IPS-11a (cell line): ENCODE results near the gene MMP24OS.

ENCODE experiments used
- H3K4me3 ChIP-seq: one replicate; pipeline ENCODE4 v1.5.1; 2013; ENCODE audit warnings: low read depth, low read length, control low read depth

Gene MMP24OS

GRCh38 chr20:35306931-35307517 is 29.1 kb upstream of the MMP24OS start:
- H3K4me3 ChIP-seq = no peak overlapping the region

- H3K4me3 ChIP-seq = no peak overlapping the region
Measured at GRCh38 chr20:35305682-35306556, 28.0 kb upstream of the MMP24OS start.

GRCh38 chr20:35304956-35305355 is 27.0 kb upstream of the MMP24OS start:
- no peak overlapping the region for H3K4me3 ChIP-seq

- H3K4me3 ChIP-seq = no peak overlapping the region
Measured at GRCh38 chr20:35303735-35304491, 26.0 kb upstream of the MMP24OS start.

GRCh38 chr20:35303382-35303734 is 25.4 kb upstream of the MMP24OS start:
- H3K4me3 ChIP-seq = no peak overlapping the region

DNA sequence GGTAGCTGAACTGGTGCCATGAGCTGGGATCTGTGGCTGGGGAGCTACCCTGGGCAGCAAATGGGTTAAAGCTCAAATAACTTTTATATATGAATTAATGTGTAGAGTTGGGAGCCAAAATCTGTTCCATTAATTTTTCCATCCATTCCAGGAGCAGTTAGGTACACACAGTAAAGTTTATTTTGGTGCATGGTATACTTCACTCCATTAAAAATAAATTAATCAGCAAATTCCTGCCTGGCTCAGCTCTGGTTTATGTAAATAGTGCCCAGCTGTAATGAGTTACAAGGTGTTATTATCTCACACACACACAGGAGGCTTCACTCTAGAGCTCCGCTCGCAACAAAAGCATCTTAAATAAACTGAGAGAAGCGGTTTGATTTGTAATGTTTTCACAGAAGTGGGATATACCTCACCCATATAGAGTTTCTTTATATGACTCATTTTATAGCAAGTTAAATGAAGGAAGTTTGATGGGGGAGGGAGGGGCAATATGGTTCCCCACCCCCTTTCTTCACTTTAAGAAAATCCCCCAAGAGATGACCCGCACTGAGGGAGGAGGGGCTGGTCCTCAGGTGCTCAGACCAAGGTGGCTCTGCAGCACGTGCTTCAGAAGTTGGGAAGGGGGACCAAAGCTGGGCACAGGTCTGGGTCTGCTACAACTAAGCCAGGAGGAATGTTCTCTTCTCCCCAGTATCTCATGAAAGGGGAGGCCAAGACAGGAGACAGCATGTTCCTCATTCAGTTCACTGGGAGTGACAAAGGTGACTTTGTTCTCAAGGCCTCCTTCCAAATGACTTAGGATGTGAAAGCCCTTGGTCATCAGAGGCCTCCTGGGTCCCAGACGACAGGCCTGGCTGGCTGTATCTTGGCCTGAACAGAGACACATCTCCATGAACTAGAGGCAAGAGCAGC is 24.8 kb upstream of the MMP24OS start:
- no peak overlapping the region for H3K4me3 ChIP-seq

DNA sequence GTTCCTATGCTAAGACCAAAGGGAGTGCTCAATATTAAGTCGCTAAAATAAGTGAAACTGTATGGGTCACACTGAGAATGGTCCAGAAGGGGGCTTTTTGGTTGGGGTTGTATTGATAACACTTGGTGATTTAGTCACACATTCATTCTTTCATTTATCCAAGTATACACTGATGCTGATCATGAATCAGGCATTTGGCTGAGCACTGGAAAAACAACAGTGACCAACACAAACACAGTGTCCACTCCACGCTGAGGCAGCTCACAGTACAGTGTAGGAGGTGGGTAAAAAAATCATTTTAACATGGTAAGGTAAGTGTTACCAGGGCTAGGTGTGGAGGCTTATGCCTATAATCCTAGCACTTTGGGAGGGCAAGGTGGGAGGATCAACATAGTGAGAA is 23.5 kb upstream of the MMP24OS start:
- no peak overlapping the region for H3K4me3 ChIP-seq

- H3K4me3 ChIP-seq = no peak overlapping the region
Measured at GRCh38 chr20:35300469-35301262, 22.7 kb upstream of the MMP24OS start.

GRCh38 chr20:35299780-35300179 is 21.9 kb upstream of the MMP24OS start:
- no peak overlapping the region for H3K4me3 ChIP-seq

DNA sequence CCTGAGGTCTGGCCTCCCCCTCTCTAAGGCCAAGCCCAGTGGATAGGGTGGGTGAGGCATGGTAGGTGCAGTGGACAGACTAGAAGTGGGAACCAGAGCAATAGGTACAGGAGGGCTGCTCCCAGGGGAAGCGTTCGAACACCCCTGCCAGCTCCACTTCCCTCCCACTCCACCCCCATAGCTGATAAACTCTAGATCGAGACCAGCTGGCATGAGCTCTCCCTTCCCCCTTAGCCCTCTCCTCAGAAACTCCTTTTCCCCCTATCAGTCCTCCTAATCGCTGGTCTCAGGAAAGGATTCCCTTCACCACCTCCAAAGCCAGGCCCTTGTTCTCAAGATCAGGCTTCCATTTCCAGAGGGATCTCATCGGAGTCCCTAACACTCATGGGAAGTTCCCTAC is 20.3 kb upstream of the MMP24OS start:
- no peak overlapping the region for H3K4me3 ChIP-seq

GRCh38 chr20:35297740-35298139 is 19.8 kb upstream of the MMP24OS start:
- no peak overlapping the region for H3K4me3 ChIP-seq

DNA sequence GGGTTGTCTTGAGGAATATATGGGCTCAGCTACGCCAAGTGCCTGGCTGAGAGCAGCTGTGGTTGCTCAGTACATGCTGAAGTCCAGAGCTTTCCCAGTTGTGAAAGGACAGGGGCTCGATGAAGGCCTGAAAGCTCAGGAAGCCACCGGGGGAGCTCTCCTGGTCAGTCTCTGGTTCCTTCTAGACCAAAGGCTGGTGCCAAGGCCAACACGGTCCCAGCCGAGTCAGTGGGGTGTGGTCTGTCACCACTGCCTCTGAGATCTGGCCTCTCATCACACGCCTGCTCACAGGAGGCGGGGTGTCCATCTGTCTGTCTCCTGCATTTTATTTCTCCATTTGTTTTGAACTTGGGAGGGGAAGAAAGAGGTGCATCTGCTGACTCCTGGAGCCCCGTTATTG is 19.2 kb upstream of the MMP24OS start:
- no peak overlapping the region for H3K4me3 ChIP-seq

GRCh38 chr20:35296101-35296554 is 18.2 kb upstream of the MMP24OS start:
- H3K4me3 ChIP-seq = no peak overlapping the region

DNA sequence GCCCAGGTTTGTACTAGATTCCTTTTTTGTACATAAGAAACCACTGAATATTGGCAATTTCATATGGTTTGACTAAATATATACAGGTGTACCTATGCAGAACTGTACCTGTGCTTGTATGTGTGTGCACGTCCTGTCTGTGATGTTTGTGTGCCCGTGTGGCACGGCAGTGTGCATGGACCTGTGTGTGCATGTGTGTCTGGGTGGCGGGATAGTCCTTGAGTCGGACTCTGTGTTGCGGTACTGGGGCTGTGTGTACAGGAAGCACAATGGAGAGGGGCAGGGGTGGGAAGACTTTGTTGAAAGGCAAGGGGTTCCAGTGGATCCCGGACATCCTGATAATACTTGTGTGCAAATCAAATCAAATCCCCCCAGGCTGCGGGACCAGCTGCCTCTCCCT is 17.8 kb upstream of the MMP24OS start:
- H3K4me3 ChIP-seq = no peak overlapping the region

DNA sequence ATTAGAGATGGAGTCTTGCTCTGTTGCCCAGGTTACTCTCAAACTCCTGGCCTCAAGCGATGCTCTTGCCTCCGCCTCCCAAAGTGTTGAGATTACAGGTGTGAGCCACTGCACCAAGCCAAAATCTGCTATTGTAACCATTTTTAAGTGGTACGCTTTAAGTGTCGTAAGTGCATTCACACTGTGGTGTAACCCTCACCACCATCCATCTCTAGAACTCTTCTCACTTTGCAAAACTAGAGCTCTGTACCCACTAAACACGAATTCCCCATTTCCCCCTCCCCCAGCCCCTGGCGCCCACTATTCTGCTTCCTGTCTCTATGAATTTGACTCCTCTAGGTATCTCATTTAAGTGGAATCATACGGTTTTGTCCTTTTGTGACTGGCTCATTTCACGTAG is 17.1 kb upstream of the MMP24OS start:
- H3K4me3 ChIP-seq = no peak overlapping the region

GRCh38 chr20:35294293-35294685 is 16.4 kb upstream of the MMP24OS start:
- H3K4me3 ChIP-seq = no peak overlapping the region

DNA sequence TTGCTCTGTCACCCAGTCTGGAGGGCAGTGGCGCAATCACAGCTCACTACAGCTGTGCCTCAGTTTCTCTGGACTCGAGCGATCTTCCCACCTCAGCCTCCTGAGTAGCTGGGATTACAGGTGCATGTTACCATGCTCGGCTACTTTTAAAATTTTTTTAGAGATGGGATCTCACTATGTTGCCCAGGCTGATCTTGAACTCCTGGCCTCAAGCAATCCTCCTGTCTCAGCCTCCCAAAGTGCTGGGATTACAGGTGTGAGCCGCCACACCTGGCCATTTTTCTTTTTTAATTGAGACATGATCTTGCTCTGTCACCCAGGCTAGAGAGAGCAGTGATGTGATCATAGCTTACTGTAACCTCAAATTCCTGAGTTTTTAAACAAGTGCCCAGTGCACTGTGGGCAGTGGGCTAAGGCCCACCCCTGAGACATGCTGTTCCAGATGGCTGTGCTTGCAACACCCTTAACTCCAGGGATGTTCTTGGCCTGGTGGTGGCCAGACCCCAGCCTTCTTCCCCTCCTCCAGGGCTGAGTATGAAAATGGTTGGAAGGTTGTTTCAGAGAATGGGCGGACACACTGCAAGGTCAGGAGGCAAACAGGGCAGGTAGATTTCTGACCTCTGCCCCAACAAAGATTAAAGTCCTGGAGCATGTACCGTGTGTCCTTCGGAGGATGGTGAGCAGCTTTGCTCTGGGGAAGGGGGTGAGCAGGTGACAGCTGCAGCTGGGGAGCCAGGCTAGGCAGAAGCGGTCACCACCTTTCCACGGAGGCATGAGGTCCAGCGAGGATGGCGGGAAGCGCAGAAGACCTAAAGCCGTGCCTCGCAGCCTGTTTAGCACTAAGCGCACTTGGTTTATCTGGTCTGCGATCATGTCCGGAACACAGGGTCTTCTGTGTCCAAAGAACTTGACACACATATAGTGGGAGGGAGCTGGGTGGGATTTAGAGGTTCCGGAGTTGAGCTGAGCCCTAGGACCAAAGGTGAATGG is 15.7 kb upstream of the MMP24OS start:
- no peak overlapping the region for H3K4me3 ChIP-seq

GRCh38 chr20:35292504-35293285 is 14.8 kb upstream of the MMP24OS start:
- H3K4me3 ChIP-seq = no peak overlapping the region
